ENCODE measurements around the gene TRIM60.
A peak's percentile ranks its signal among the peaks of the same experiment; 100 is the strongest.
"Not testable (repeated sequence)": the region's sequence is repeated elsewhere in the genome, so short reads cannot be mapped to it uniquely, and the experiment has no call there.

Gene TRIM60

DNA sequence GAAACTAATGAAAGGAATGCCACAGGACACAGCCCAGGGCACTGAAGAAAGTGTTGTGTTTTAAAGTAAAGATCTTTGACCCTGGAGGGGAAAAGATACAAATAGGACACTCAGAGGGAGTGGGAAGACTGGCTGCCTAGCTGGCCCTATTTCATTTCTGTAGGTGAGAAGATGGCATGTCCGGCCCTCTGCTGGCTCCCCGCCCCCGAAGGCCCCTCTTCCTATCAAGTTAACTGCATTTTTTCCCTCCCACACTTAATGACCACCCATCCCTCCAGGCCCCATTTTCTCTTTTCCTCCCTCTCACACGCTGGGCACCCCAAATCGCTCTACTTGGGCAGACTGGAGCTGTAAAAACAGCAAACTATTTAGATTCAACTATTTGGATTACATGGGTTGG is 16.4 kb downstream of the TRIM60 start:
- intact Hi-C loops (cut with DNase I): no loop called here
- no peak for DNase-seq

DNA sequence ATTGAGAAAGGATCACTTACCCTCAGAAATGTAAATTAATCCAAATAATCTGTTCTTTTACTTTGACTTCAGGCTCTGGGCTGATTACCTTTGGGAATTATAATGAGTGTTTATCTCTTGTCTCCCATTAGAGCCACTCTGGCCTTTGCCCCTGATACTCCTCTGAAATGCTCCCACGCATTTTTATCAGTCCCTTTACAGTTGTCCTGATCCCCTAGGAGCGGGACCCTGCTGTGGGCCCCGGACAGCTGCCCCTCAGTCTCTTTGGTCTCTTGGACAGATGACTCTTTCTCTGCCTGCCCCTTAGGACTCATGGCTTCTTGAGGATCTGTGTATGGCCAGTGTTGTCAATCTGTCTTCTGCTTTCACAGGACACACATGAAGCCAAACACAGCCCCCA is 20.8 kb downstream of the TRIM60 start:
- DNase-seq: no peak
- intact Hi-C loops (cut with DNase I): no loop called here

DNA sequence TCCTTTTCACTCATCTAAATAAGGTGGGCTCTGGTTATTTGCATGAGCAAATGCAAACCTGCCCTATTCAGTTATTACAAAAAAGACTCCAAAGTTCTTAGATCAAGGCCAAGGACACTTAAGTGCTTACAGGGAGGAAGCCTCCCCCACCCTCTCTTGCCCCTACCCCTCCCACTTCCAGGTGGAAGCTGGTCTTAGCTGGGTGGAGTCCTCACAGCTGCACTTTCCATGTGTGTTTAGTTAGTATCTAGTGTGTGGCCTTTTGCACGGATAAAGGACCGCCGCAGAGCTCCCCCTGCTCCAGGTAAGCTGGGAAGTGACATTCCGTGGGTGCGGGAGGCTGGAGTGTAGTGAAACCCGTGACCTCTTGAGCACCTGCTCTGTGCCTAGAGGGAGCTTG is 21.8 kb downstream of the TRIM60 start, which contains the start of gene TRIM75:
TRIM75 (plus strand) TSS at position 222 of the 400 bp plus-strand sequence. CDS start 5,282 bp downstream, outside the sequence.
- DNase-seq: no peak

DNA sequence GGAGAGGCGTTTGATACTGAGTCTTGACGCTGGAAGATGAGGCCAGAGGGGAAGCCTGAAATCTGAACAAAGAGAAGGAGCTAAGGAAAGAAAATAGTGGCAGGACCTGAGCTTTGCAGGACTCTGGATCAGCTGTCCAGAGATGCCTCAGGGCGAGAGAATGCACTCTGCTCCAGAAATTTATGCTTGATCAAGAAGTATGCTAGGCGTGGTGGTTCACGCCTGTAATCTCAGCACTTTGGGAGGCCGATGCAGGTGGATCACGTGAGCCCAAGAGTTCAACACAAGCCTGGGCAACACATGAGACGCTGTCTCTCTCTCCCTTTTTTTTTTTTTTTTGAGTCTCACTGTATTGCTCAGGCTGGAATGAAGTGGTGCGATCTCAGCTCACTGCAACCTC is 23.8 kb downstream of the TRIM60 start:
- intact Hi-C loops (cut with DNase I): no loop called here
- DNase-seq: no peak

More for the DNA sequence above, 21.8 kb downstream of the TRIM60 start, which contains the start of gene TRIM75:
- intact Hi-C loops (cut with DNase I): no loop called here

DNA sequence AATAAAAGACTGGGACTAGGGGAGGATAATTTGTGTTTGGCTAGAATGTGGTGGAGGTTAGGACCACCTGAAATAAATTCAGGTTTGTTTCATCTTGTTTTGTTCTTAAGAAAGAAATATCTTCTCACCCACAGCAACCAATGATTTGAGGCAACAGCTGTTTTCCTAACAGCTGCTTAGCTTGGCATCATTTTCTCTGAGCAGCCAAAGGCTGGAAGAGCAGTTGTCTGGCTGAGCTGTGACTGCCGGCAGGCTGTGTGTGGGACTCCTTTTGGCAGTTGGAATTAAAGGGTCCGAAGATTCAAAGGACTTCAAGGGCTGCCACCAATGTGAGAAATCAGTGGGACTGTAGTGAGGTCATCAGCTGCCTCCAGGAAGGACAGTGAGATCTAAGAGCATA is 26.9 kb downstream of the TRIM60 start:
- intact Hi-C loops (cut with DNase I): no loop called here

DNA sequence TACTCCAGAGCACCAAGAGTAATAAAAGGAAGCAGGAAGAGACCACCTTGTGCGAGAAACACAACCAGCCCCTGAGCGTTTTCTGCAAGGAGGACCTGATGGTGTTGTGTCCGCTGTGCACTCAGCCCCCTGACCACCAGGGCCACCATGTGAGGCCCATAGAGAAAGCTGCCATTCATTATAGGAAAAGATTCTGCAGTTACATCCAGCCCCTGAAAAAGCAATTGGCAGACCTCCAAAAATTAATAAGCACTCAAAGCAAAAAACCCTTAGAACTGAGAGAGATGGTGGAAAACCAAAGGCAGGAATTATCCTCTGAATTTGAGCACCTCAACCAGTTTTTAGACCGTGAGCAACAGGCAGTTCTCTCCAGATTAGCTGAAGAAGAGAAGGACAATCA is 27.6 kb downstream of the TRIM60 start:
- intact Hi-C loops (cut with DNase I): no loop called here
- DNase-seq: no peak

More for the DNA sequence above, 26.9 kb downstream of the TRIM60 start:
- DNase-seq: no peak

DNA sequence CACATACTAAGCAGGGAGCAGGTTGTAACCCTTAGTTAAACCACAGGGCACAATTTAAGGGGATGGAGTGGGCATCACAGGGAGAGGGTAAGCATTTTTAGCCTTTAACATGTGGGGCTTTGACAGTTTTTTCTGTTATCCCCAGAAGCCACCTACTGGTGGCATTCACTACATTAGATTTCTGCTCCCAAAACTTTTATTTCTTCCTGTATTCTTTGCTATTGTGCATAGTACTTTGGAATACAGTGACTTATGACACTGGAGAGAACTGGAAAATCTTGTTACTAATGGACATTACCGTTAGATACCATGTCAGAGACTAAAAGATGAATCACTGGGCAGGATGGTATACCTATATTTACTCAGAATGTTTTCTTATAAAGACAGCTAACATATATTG is 29.1 kb downstream of the TRIM60 start:
- DNase-seq: no peak
- intact Hi-C loops (cut with DNase I): no loop called here

DNA sequence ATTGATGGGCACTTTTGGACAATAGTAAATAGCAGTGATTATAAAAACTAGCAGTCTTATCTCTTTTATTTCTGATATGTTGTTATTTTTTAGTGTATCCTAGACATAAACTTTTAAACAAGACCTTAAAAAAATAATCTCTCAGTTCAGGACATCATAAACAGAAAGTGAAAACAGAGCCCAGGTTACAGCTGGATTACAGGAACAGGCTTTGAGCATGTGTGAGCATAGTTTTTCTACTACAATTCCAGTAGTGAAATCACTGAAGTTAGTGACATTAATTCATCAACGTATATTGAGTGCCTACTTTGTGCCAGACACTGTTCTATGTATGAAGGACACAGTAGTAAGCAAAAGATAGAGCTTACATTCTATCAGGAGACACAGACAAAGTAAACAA is 38.8 kb downstream of the TRIM60 start:
- no peak for DNase-seq
- intact Hi-C loops (cut with DNase I): no loop called here

DNA sequence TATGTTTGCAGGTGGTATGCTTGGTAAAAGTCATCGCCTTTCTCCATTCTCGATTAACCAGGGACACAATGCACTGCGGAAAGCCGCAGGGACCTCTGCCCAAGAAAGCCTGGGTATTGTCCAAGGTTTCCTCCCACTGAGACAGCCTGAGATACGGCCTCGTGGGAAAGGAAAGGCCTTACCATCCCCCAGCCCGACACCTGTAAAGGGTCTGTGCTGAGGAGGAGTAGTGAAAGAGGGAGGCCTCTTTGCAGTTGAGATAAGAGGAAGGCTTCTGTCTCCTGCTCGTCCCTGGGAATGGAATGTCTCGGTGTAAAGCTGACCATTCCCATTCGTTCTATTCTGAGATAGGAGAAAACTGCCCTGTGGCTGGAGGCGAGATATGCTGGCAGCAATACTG is 41.5 kb downstream of the TRIM60 start:
- intact Hi-C loops (cut with DNase I): not testable (repeated sequence)
- DNase-seq: peak in 1 of 10 donors; percentile 3

DNA sequence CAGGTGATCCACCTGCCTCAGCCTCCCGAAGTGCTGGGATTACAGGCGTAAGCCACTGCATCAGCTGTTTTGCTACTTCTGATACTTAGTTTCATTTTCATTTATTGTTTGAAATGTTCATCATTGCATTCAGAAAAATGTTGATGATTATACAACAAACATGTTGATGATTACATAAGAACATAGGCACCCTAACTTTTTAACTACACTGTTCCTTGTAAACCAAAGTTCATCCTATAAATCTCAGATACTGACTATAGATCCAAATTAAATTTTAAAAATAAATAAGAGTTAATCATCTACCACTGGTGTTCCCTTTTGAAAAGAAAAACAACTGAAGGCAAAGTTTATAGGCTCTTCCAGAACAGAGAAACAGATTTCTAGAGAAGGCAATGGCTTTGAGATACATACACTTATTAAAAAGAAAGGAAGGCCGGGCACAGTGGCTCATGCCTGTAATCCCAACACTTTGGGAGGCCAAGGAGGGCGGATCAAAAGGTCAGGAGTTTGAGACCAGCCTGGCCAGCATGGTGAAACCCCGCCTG is 45.3 kb downstream of the TRIM60 start:
- DNase-seq: no peak
- intact Hi-C loops (cut with DNase I): no loop called here

DNA sequence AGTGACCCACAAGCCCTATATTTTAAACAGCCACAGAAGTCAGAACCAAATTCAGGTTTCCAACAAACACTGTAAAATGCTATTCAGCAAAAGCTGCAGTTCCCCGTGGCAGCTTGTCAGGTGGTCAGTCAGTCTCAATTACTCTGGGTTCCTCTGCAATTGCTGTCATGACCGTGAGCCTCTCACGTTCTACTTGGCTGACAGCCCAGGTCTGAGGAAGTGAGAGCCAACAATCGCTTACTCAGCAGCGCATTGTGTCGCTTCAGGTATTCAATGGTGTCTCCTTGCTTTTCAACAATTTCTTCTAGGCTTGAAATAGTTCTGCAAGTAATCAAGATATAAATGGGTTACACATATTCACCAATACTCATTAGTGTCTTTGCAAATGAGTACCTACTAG is 47.7 kb downstream of the TRIM60 start:
- intact Hi-C loops (cut with DNase I): no loop called here
- DNase-seq: peak in 2 of 10 donors; percentile 14 to 74

DNA sequence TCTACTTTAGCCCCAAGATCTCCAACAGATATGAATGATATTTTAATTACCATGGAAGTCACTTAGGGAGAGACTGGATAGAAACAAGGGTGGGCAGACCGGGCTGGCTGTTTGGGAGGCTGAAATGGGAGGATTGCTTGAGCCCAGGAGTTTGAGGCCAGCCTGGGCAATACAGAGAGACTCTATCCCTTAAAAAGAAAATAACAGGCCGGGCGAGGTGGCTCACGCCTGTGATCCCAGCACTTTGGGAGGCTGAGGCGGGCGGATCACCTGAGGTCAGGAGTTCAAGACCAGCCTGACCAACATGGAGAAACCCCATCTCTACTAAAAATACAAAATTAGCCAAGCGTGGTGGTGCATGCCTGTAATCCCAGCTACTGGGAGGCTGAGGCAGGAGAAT is 53.0 kb downstream of the TRIM60 start:
- peak in 2 of 10 donors; percentile 2 to 61 for DNase-seq

DNA sequence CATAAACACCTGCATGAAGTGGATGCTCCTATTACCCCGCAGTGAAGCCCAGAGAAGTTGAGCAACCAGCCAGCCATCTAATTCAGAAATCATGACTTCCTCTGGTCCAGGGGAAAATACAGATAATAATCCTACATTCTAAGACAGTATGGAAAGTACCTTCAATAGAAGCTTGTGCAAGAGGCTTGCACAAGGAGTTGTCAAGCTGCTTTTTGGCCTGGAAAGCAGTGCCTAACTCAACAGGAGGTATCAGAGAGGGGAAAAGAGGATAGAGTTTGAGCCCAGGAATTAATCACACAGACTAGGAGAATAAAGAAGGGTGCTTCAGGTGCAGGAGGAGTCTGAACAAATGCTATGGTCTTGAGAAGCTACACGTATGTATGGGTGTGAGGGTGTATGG is 54.1 kb downstream of the TRIM60 start:
- no peak for DNase-seq
- intact Hi-C loops (cut with DNase I): no loop called here

More for the DNA sequence above, 53.0 kb downstream of the TRIM60 start:
- intact Hi-C loops (cut with DNase I): not testable (repeated sequence)

DNA sequence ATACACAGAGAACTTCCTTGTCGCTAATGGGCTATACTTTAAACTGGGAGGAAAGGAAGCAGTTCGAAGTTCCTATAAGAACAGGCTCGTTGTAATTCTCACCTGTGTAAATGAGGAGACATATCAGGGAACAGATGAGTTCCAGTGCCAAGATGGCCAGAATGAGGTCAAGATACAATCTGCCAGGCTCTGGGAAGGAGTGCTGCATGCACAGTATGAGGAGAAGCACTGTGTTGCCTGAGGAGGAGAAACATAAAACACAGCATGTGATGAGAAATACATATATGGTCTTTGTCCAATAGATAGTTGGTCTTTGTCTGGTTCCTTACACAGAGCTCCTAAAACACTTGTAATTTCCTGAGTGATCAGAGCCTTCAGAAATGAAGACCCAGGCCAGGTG is 56.6 kb downstream of the TRIM60 start:
- intact Hi-C loops (cut with DNase I): no loop called here
- DNase-seq: no peak
